GM18951 (cell line): ENCODE data around the gene B3GNT7.
A peak's percentile ranks its signal among the peaks of the same experiment; 100 is the strongest.
"Not testable (repeated sequence)": the region's sequence is repeated elsewhere in the genome, so short reads cannot be mapped to it uniquely, and the experiment has no call there.

Experiments used
- POLR2A ChIP-seq: IDR thresholded peaks from 4 replicates; pipeline ENCODE4 v1.6.1; 2011; ENCODE audit warnings: mild to moderate bottlenecking; ENCODE audit not compliant: insufficient read length, insufficient read depth; ENCODE audit errors: extremely low read depth
- in situ Hi-C: fragments of 300-500 bp; cut with MboI; formaldehyde crosslinking; loops from one replicate; pipeline ENCODE4 v1.12.0; 2022; ENCODE audit warnings: low sequenced_read_pairs, mixed read lengths, inconsistent platforms; ENCODE audit not compliant: unreplicated experiment

B3GNT7 gene, protein sequence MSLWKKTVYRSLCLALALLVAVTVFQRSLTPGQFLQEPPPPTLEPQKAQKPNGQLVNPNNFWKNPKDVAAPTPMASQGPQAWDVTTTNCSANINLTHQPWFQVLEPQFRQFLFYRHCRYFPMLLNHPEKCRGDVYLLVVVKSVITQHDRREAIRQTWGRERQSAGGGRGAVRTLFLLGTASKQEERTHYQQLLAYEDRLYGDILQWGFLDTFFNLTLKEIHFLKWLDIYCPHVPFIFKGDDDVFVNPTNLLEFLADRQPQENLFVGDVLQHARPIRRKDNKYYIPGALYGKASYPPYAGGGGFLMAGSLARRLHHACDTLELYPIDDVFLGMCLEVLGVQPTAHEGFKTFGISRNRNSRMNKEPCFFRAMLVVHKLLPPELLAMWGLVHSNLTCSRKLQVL

GRCh38 chr2:231395188-231396057 is at the start of gene B3GNT7:
TSS of gene B3GNT7 (plus strand) at chr2:231395710. CDS start at chr2:231395804, 94 bp downstream.
- in situ Hi-C loops: loop anchor here (10.0 kb wide), 1 partner anchor 101 kb away; no protein-coding TSS in a partner anchor
- TF ChIP-seq POLR2A: peak; percentile 46

GRCh38 chr2:231347081-231347480 is 48.4 kb upstream of the B3GNT7 start:
- TF ChIP-seq POLR2A: no peak
- in situ Hi-C loops: no loop called here

GRCh38 chr2:231347638-231348037 is 47.9 kb upstream of the B3GNT7 start:
- no peak for TF ChIP-seq POLR2A
- in situ Hi-C loops: no loop called here

DNA sequence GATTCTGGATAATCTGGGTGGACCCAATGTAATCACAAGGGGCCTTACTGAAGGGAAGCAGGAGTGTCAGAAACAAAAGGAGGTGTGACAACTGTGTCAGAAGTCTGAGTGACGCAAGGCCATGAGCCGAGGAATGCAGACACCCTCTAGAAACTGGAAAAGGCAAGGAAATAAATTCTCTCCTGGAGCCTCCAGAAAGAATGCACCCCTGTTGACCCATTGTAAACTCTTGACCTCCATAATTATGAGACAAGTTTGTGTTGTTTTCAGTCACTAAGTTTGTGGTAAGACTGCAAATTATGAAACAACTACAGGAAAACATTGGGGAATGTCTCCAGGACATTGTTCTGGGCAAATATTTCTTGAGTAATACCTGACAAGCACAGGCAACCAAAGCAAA is 47.3 kb upstream of the B3GNT7 start:
- in situ Hi-C loops: no loop called here
- no peak for TF ChIP-seq POLR2A

DNA sequence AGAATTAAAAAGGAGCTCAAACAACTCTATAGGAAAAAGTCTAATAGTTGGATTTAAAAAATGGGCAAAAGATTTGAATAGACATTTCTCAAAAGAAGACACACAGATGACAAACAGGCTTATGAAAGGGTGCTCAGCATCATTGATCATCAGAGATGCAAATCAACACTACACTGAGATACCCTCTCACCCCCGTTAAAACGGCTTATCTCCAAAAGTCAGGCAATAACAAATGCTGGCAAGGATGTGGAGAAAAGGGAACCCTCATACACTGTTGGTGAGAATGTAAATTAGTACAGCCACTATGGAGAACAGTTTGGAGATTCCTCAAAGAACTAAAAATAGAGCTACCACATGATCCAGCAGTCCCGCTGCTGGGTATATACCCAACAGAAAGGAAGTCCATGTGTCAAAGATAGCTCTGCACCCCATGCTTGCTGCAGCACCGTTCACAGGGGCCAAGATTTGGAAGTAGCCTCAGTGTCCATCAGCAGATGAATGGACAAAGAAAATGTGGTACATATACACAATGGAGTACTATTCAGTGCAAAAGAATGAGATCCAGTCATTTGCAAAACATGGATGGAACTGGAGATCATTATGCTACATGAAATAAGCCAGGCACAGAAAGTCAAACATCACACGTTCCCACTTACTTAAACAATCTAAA is 46.7 kb upstream of the B3GNT7 start:
- no peak for TF ChIP-seq POLR2A
- in situ Hi-C loops: no loop called here

GRCh38 chr2:231349374-231349735 is 46.2 kb upstream of the B3GNT7 start:
- in situ Hi-C loops: not testable (repeated sequence)

- TF ChIP-seq POLR2A: no peak
- in situ Hi-C loops: no loop called here
Measured at GRCh38 chr2:231351648-231352047, 43.9 kb upstream of the B3GNT7 start.

- TF ChIP-seq POLR2A: no peak
Measured at GRCh38 chr2:231353469-231353868, 42.0 kb upstream of the B3GNT7 start.

GRCh38 chr2:231355508-231356465 is 39.7 kb upstream of the B3GNT7 start:
- TF ChIP-seq POLR2A: no peak
- in situ Hi-C loops: no loop called here

More at GRCh38 chr2:231353469-231353868, 42.0 kb upstream of the B3GNT7 start:
- in situ Hi-C loops: no loop called here

- no peak for TF ChIP-seq POLR2A
- in situ Hi-C loops: no loop called here
Measured at GRCh38 chr2:231356466-231356844, 39.1 kb upstream of the B3GNT7 start.

DNA sequence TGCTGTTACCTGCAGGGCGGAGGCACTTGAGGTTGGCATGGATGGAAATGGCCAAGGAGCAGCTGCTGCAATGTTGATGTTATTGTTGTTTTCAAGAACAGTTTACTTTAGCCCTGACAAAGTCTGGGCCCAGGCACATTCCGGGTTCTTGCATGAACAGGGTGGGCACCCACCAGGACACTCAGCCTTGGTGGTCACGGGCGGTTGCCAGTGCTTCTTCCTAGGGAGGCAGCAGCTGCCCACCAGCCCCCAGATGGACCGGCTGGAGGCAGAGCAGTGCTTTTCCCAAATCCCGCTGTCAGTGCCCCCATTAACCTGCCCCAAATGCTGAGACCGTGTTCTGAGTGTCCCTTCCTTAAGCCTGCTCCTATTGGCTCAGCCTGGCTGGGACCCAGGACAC is 38.5 kb upstream of the B3GNT7 start:
- in situ Hi-C loops: no loop called here
- TF ChIP-seq POLR2A: no peak

- in situ Hi-C loops: no loop called here
- TF ChIP-seq POLR2A: no peak
Measured at GRCh38 chr2:231357931-231358330, 37.6 kb upstream of the B3GNT7 start.
